ENCODE data around the gene BCORL1. TPM values are rescaled to one million over a fixed set of nuclear protein-coding genes. Genes with fewer than 3 reads are reported as not detected.

The BCORL1 gene
- polyA plus RNA-seq, 1 donor: 18.2 TPM

DNA sequence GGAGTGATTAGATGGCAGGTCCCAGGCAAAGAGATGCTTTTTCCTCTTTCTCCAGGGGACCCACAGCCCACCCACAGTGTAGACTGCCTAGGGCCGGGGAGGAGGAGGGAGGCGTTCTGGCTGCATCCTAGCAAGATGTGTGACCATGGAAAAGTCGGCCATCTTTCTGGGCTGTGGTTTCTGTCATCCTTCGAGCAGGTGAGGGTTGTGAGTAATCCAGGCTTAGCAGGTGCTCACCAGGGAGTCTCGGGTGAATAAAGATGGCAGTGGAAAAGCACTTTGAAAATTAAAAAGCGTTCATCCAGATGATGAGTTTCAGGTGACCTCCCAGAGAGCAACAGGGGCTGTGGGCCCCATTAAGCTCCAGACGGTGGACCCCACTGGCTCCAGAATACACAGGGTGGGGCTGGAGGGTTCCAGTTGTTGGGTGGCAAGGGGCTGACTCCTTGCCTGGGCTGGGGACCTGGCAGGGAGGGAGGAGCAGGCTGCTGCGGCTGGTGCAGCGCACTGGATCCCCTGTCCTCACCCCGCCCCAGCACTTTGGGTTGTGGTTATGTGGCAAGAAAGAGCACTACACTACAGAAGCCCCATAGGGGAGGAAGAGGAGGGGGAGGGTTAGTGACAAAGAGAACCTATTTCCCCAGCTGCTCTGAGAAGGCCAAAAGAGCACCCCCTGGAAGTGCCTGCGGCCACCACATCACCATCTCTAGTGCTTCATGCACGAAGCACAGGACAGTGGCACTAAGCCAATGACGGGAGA lies 104.2 kb downstream of the BCORL1 start:
- no peak for DNase-seq
- H3K4me3 ChIP-seq (ENCODE audit: low read length): no peak overlapping the region
- WGBS (ENCODE audit: insufficient coverage, low lambda C conversion rate): no CpG with 5 or more reads among the region's 13 CpGs

DNA sequence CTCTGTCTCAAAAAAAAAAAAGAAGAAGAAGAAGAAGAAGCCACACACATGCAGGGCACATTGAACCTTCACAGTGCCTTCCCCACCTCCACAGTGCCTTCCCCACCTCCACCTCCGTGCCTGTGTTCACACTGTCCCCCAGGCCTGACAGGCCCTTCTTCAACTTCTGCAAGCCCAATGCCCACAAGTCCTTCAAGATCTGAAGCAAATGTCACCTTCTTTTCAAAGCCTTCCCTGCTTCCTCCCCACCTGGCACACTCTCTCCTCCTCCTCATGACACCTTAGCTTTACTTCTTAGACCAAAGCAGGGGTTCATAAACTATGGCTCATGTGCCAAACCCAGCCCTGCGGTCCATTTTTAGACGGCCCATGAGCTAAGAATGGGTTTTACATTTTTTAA lies 107.9 kb downstream of the BCORL1 start:
- WGBS (ENCODE audit: insufficient coverage, low lambda C conversion rate): no CpG with 5 or more reads among the region's 3 CpGs
- Histone ChIP-seq H3K36me3 (ENCODE audit: control insufficient read depth, insufficient read depth, low read length) (peaks cover 9% of the 10 kb centered on the region), H3K27me3 (ENCODE audit: control insufficient read depth, insufficient read depth, low read length) (no peaks in the 10 kb centered on the region), H3K27ac (ENCODE audit: low read length) (no peak overlapping the region), H3K9me3 (ENCODE audit: control insufficient read depth, low read depth, low read length) (no peaks in the 10 kb centered on the region), H3K4me3 (ENCODE audit: low read length) (no peak overlapping the region), H3K4me1 (ENCODE audit: control insufficient read depth, insufficient read depth, low read length) (peaks cover 22% of the 10 kb centered on the region)
- no peak for DNase-seq

More for the DNA sequence above, 104.2 kb downstream of the BCORL1 start:
- Histone ChIP-seq H3K27ac (ENCODE audit: low read length) (no peak overlapping the region), H3K36me3 (ENCODE audit: control insufficient read depth, insufficient read depth, low read length) (peaks cover 14% of the 10 kb centered on the region), H3K27me3 (ENCODE audit: control insufficient read depth, insufficient read depth, low read length) (no peaks in the 10 kb centered on the region), H3K4me1 (ENCODE audit: control insufficient read depth, insufficient read depth, low read length) (peaks cover 20% of the 10 kb centered on the region), H3K9me3 (ENCODE audit: control insufficient read depth, low read depth, low read length) (no peaks in the 10 kb centered on the region)

DNA sequence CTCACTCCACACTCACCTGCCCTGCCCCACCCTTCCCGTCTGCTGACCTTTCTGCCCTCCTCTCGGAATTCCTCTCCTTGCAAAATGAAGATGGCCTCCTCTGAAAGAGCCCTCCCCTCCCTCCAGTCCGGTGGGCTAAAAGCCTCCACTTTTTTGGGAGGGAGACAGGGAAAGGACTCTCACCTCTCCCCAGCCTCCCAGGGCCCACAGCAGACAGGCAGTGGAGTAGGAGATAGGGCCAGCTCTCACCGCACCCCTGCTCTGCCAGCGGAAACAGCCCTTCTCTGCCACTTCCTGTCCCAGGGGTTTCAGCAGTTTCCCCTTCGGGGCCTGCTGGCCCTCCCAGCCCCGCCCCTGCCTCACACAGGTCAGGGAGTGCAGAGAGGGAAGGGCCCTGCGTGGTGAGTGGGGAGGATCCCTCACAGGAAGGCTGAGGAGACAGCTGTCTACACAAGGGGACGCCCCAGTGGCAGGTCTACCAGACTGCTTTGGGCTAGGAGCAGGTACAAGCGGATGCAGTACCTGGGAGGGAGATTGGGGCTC lies 109.6 kb downstream of the BCORL1 start:
- no peaks in the 10 kb centered on the region for H3K27me3 ChIP-seq (ENCODE audit: control insufficient read depth, insufficient read depth, low read length)
- peak overlapping the region; percentile 25 for H3K4me3 ChIP-seq (ENCODE audit: low read length)
- WGBS (ENCODE audit: insufficient coverage, low lambda C conversion rate): no CpG with 5 or more reads among the region's 10 CpGs
- H3K36me3 ChIP-seq (ENCODE audit: control insufficient read depth, insufficient read depth, low read length): peaks cover 2% of the 10 kb centered on the region
- no peaks in the 10 kb centered on the region for H3K9me3 ChIP-seq (ENCODE audit: control insufficient read depth, low read depth, low read length)
- DNase-seq: peak; percentile 71 to 85
- H3K27ac ChIP-seq (ENCODE audit: low read length): peak overlapping the region; percentile 85
- peaks cover 27% of the 10 kb centered on the region for H3K4me1 ChIP-seq (ENCODE audit: control insufficient read depth, insufficient read depth, low read length)

DNA sequence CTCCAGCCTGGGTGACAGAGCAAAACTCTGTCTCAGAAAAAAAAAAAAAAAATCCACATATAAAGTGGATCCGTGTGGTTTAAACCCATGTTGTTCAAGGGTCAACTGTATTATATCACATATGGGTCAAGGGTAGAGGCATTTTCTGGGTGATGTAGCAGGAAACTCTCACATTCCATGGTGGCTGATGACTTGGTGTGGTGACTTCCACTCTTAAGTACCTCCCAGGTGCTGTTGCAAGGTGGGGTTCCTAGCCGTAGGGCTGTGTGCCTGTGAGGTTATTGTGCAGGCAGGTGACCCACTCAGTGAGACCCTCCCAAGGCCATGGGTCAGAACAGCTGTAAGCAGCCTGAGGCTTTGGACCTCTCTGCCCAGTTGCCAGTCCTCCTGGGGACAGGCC lies 110.8 kb downstream of the BCORL1 start:
- H3K27me3 ChIP-seq (ENCODE audit: control insufficient read depth, insufficient read depth, low read length): no peaks in the 10 kb centered on the region
- H3K27ac ChIP-seq (ENCODE audit: low read length): peak overlapping the region; percentile 62
- no peaks in the 10 kb centered on the region for H3K36me3 ChIP-seq (ENCODE audit: control insufficient read depth, insufficient read depth, low read length)
- DNase-seq: no peak
- H3K9me3 ChIP-seq (ENCODE audit: control insufficient read depth, low read depth, low read length): no peaks in the 10 kb centered on the region
- H3K4me1 ChIP-seq (ENCODE audit: control insufficient read depth, insufficient read depth, low read length): peaks cover 35% of the 10 kb centered on the region
- H3K4me3 ChIP-seq (ENCODE audit: low read length): no peak overlapping the region
- WGBS (ENCODE audit: insufficient coverage, low lambda C conversion rate): no CpG with 5 or more reads among the region's 2 CpGs

DNA sequence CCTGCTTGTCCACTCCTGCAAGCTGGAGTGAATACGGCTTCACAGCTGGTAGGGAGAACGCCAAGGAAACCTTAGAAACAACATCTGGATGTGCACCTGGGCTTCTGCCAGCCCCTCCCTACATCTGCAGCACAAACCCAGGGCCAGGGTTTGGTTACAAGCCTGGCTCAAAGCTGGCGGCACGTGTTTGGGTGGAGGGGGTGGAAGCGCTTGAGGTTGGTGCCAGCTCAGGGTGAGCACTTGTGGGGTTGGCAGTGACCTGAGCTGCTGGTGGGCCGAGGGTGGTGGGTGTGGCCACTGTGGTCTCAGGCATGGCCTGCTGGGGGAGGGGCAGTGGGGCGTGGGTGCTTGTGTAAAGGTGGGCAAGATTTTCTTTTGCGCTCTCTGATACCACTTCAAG lies 112.3 kb downstream of the BCORL1 start:
- no peaks in the 10 kb centered on the region for H3K36me3 ChIP-seq (ENCODE audit: control insufficient read depth, insufficient read depth, low read length)
- peaks cover 49% of the 10 kb centered on the region for H3K4me1 ChIP-seq (ENCODE audit: control insufficient read depth, insufficient read depth, low read length)
- H3K27ac ChIP-seq (ENCODE audit: low read length): no peak overlapping the region
- H3K27me3 ChIP-seq (ENCODE audit: control insufficient read depth, insufficient read depth, low read length): no peaks in the 10 kb centered on the region
- no CpG with 5 or more reads among the region's 8 CpGs for WGBS (ENCODE audit: insufficient coverage, low lambda C conversion rate)
- no peak overlapping the region for H3K4me3 ChIP-seq (ENCODE audit: low read length)
- no peaks in the 10 kb centered on the region for H3K9me3 ChIP-seq (ENCODE audit: control insufficient read depth, low read depth, low read length)
- DNase-seq: no peak

DNA sequence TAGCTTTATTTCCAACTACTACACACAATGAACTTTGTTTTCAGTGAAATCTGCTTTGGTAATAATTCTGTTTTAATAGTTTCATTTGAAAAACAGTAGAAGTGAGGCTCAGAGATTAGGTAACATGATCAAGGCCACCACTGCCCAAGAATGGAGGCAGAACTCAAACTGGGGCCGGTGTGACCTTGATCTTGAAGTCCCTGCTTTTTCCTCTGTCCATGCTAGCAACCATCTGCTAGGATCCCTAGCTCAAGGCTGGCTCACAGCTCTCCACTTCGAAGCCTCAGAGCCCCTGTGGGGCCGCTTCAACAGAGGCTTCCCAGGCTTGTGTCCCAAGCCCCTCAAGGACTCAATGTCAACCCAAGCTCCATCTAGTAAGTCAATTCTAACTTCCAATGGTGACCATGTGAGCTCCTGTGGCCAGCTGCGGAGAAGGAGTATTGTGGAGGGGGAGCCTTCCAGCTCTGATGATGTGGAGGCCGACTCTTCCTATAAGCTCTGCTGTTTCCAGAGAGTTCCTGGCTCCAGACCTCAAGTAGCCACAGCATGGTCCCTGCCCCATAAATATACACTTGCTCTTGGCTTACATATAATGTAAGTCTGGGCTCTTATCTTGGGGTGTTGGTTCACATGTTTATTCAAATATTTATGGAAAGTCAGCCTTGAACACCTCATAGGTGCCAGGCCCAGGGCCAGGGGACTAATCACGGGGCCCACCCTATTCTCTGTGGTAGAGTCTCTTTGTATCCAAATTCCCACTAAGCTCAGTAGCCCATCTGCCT lies 113.0 kb downstream of the BCORL1 start:
- DNase-seq: no peak
- no peaks in the 10 kb centered on the region for H3K27me3 ChIP-seq (ENCODE audit: control insufficient read depth, insufficient read depth, low read length)
- H3K36me3 ChIP-seq (ENCODE audit: control insufficient read depth, insufficient read depth, low read length): no peaks in the 10 kb centered on the region
- no peaks in the 10 kb centered on the region for H3K9me3 ChIP-seq (ENCODE audit: control insufficient read depth, low read depth, low read length)
- no CpG with 5 or more reads among the region's 6 CpGs for WGBS (ENCODE audit: insufficient coverage, low lambda C conversion rate)
- no peak overlapping the region for H3K4me3 ChIP-seq (ENCODE audit: low read length)
- H3K27ac ChIP-seq (ENCODE audit: low read length): no peak overlapping the region
- peaks cover 56% of the 10 kb centered on the region for H3K4me1 ChIP-seq (ENCODE audit: control insufficient read depth, insufficient read depth, low read length)

DNA sequence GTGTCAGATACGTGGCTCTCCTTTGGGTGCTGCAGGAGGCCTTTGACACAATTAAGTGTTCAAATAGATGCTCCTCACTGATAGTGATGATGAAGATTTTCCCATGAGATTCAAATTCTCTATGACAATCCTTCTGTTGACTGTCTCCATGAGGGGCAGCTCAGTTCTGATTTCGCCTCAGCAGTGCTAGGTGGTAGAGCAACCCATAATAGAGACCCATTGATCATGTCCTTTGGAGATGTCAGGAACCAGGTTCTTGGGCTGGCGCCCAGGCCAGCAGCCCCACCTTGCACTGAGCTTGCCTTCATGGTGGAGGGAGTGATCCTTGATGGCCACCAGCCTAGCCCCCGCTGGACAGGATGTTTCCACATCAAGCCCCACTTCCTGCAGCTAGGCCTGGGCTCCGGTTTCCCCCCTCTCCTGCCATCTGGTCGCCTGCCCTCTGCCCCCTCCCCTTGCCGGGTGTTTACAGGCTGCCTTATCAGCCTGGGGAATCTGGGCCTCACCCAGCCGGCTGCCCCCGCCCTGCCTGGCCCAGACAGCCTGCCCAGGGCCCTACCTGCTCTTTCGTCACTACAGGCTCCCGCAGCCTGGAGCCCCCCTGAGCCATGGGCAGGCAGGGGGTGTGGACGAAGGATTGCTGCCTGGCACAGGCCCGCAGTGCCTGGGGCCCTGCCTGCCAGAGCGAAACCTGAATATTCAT lies 115.2 kb downstream of the BCORL1 start:
- H3K4me3 ChIP-seq (ENCODE audit: low read length): no peak overlapping the region
- H3K27me3 ChIP-seq (ENCODE audit: control insufficient read depth, insufficient read depth, low read length): no peaks in the 10 kb centered on the region
- peaks cover 43% of the 10 kb centered on the region for H3K4me1 ChIP-seq (ENCODE audit: control insufficient read depth, insufficient read depth, low read length)
- no CpG with 5 or more reads among the region's 14 CpGs for WGBS (ENCODE audit: insufficient coverage, low lambda C conversion rate)
- H3K27ac ChIP-seq (ENCODE audit: low read length): peak overlapping the region; percentile 85
- DNase-seq: peak; percentile 64 to 74
- no peaks in the 10 kb centered on the region for H3K36me3 ChIP-seq (ENCODE audit: control insufficient read depth, insufficient read depth, low read length)
- no peaks in the 10 kb centered on the region for H3K9me3 ChIP-seq (ENCODE audit: control insufficient read depth, low read depth, low read length)

DNA sequence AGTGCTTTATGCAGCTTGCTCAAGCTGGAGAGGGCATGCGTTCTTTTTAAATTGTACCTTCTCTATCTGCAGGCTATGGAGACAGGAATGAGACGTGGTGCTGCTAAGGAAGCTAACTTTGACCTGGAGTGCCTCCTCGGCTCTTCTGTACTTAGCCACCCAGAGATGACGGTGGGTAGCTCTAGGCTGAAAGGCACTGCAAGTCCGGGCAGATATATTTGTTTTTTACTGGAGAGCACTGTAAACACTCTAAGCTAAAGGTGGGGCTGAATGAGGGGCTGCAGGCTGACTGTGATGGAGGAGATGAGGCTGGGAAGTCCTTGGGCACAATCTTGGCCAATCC lies 115.7 kb downstream of the BCORL1 start:
- Histone ChIP-seq H3K36me3 (ENCODE audit: control insufficient read depth, insufficient read depth, low read length) (no peaks in the 10 kb centered on the region), H3K27me3 (ENCODE audit: control insufficient read depth, insufficient read depth, low read length) (no peaks in the 10 kb centered on the region), H3K4me3 (ENCODE audit: low read length) (no peak overlapping the region), H3K9me3 (ENCODE audit: control insufficient read depth, low read depth, low read length) (no peaks in the 10 kb centered on the region), H3K4me1 (ENCODE audit: control insufficient read depth, insufficient read depth, low read length) (peaks cover 40% of the 10 kb centered on the region), H3K27ac (ENCODE audit: low read length) (peak overlapping the region; percentile 85)
- no CpG with 5 or more reads among the region's 5 CpGs for WGBS (ENCODE audit: insufficient coverage, low lambda C conversion rate)
- DNase-seq: no peak

DNA sequence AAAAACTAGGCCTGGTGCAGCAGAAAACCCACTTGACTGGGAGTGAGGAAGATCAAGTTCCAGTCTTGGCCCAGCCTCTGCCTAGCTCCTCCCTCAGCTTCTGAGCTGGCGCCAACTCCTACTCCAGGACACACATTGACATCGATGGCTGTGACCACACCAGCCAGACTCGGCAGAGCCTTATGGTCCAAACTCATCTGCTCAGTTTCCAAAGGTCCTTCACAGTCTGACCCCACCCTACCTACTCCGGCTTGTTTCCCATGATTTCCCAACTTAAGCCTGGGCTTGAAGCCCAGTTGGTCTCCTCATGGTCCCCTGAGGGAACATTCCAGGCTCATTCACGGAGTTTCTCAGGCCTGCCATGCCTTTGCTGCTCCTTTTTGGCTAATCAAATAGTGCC lies 117.7 kb downstream of the BCORL1 start:
- H3K4me3 ChIP-seq (ENCODE audit: low read length): no peak overlapping the region
- no peaks in the 10 kb centered on the region for H3K9me3 ChIP-seq (ENCODE audit: control insufficient read depth, low read depth, low read length)
- no peaks in the 10 kb centered on the region for H3K27me3 ChIP-seq (ENCODE audit: control insufficient read depth, insufficient read depth, low read length)
- H3K4me1 ChIP-seq (ENCODE audit: control insufficient read depth, insufficient read depth, low read length): peaks cover 35% of the 10 kb centered on the region
- H3K27ac ChIP-seq (ENCODE audit: low read length): peak overlapping the region; percentile 16
- peak in 1 of 2 donors; percentile 39 for DNase-seq
- no CpG with 5 or more reads among the region's 5 CpGs for WGBS (ENCODE audit: insufficient coverage, low lambda C conversion rate)
- H3K36me3 ChIP-seq (ENCODE audit: control insufficient read depth, insufficient read depth, low read length): no peaks in the 10 kb centered on the region

DNA sequence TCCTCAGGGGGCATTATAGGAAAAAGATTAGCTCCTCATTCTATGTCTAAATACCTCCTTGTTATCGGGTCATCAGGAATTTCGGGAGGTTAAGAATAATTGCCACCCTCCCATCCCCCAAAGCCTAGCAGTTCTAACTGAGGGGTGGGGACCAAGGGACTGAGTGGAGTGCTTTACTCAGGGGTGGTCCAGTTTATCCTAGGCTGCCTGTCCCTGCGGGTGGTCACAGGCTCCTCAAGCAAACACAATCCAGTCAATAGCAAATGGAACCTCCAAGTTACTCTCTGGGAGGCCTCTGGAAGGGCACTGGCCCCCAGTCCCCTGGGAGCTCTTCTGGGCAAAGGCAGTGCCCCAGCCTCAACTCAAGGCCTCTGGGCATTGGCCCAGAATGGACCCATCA lies 121.2 kb downstream of the BCORL1 start:
- Histone ChIP-seq H3K27me3 (ENCODE audit: control insufficient read depth, insufficient read depth, low read length) (no peaks in the 10 kb centered on the region), H3K9me3 (ENCODE audit: control insufficient read depth, low read depth, low read length) (no peaks in the 10 kb centered on the region), H3K36me3 (ENCODE audit: control insufficient read depth, insufficient read depth, low read length) (peaks cover 3% of the 10 kb centered on the region), H3K4me3 (ENCODE audit: low read length) (no peak overlapping the region), H3K4me1 (ENCODE audit: control insufficient read depth, insufficient read depth, low read length) (peaks cover 43% of the 10 kb centered on the region), H3K27ac (ENCODE audit: low read length) (no peak overlapping the region)
- no peak for DNase-seq
- WGBS (ENCODE audit: insufficient coverage, low lambda C conversion rate): no CpG with 5 or more reads among the region's 3 CpGs

Measured in large intestine (tissue), 3 donors.